ENCODE data around the gene RPUSD4. TPM values are rescaled to one million over a fixed set of nuclear protein-coding genes. Genes with fewer than 3 reads are reported as not detected.

The RPUSD4 gene
- total and polyA plus RNA-seq, 9 of the 15 experiments (the other 6 are each of a cell fraction or from before 2014, with no cell fraction given), result 27.4 to 56.2 (median 44.6) TPM

GRCh38 chr11:126212089-126212660, 725 bp upstream of the RPUSD4 start:
- no peaks in the 10 kb centered on the region for H3K9me3 ChIP-seq (replicated peaks; ENCODE audit: control insufficient read depth, insufficient read depth, low read depth, low read length)
- H4K20me1 ChIP-seq (replicated peaks; ENCODE audit: control insufficient read depth, insufficient read depth, low read length), result peaks cover 3% of the 10 kb centered on the region; the same call in 1 of the 2 replicates
- H3K27ac ChIP-seq (ENCODE audit: extremely low read depth, low read depth, low read length), result peak overlapping the region; percentile 15; the same call in 2 of the 3 replicates
- no peaks in the 10 kb centered on the region for H3K9me1 ChIP-seq (ENCODE audit: control insufficient read depth, insufficient read depth, low read length)
- peak overlapping the region; percentile 90 for H2AFZ ChIP-seq (ENCODE audit: low read depth, low read length)
- POLR2A ChIA-PET, result interaction anchor here (1.0 to 3.2 kb wide), 8 partner anchors 9 to 309 kb away, joined by 3 to 11 read pairs (median 4); partner anchors contain the start of gene PUS3
- TF ChIP-seq ETV1 (tag; conservative IDR thresholded peaks at IDR 0.05; ENCODE audit: low read depth) (0 out of 2 replicates have a peak, but pooled peaks have one; percentile 9), ZNF449 (CRISPR knock-in tag; IDR thresholded peaks at IDR 0.05) (no peak), GATA2 (CRISPR knock-in tag; IDR thresholded peaks at IDR 0.05) (no peak)
- H3K4me1 ChIP-seq (replicated peaks in 1 of 2; ENCODE audit: control insufficient read depth in 2 of 2, insufficient read depth in 2 of 2, low read length in 2 of 2), result peaks cover 0 to 10% of the 10 kb centered on the region in 2 experiments; a peak in 2 of 5 replicates
- 3% methylated on average over 15 of the region's 15 CpGs for WGBS (ENCODE audit: insufficient coverage, low coverage, missing lambda C conversion rate)
- in situ Hi-C loops (cut with MboI) (no loop called here), intact Hi-C loops (cut with micrococcal nuclease) (no loop called here)
- DNase-seq (ENCODE audit: extremely low read depth in 1 of 4, low spot score in 3 of 4) (peak in 2 of 4 experiments; percentile 14 to 40), FAIRE-seq (peak; percentile 6), ATAC-seq (no peak)
- H3K27me3 ChIP-seq (ENCODE audit: control insufficient read depth in 2 of 2, insufficient read depth in 2 of 2, low read length in 2 of 2), result no peaks in the 10 kb centered on the region
- TSS peak; percentile 76 for BruUV-seq (replicated peaks)
- H3K4me3 ChIP-seq, result peak overlapping the region; percentile 73
- peak overlapping the region; percentile 80 to 98 for H3K9ac ChIP-seq (ENCODE audit: insufficient read depth in 1 of 2, low read depth in 2 of 2, low read length in 2 of 2)
- peaks cover 31% of the 10 kb centered on the region for H3K36me3 ChIP-seq (ENCODE audit: control insufficient read depth, insufficient read depth, low read length)
- H3K79me2 ChIP-seq (ENCODE audit: control insufficient read depth, insufficient read depth, low read length), result peaks cover 63% of the 10 kb centered on the region
- peak overlapping the region; percentile 87 for H3K4me2 ChIP-seq (ENCODE audit: insufficient read depth, low read length)
- CTCF ChIA-PET (ENCODE audit: low intra/inter-chr PET ratio), result no interaction called here

All from K562 (cell line).